Ascending aorta (tissue), 2 donors: ENCODE measurements around the gene CTIF. TPM values are rescaled to one million over a fixed set of nuclear protein-coding genes. Genes with fewer than 3 reads are reported as not detected.
A peak's percentile ranks its signal among the peaks of the same experiment; 100 is the strongest.

Experiments used
- DNase-seq, 2 donors: peaks; one replicate each; pipeline ENCODE4 v3.0.0-alpha.2; 2019; ENCODE audit warnings: low spot score in 2 of 2
- H3K27ac ChIP-seq, 2 donors: fragments of 200-600 bp; sonication (generic); one replicate each; pipeline ENCODE4 v1.5.1; 2016 to 2017; ENCODE audit warnings: mild to moderate bottlenecking in 1 of 2
- H3K27me3 ChIP-seq: fragments of 200-600 bp; sonication (generic); one replicate; pipeline ENCODE4 v1.5.1; 2017
- H3K36me3 ChIP-seq, 2 donors: fragments of 200-600 bp; sonication (generic); one replicate each; pipeline ENCODE4 v1.5.1; 2016
- H3K4me1 ChIP-seq, 2 donors: fragments of 200-600 bp; sonication (generic); one replicate each; pipeline ENCODE4 v1.5.1; 2016 to 2017; ENCODE audit warnings: mild to moderate bottlenecking in 1 of 2
- H3K4me3 ChIP-seq, 2 donors: fragments of 200-600 bp; sonication (generic); one replicate each; pipeline ENCODE4 v1.5.1; 2016 to 2017; ENCODE audit warnings: mild to moderate bottlenecking in 1 of 2
- H3K9me3 ChIP-seq, 2 donors: fragments of 200-600 bp; sonication (generic); one replicate each; pipeline ENCODE4 v1.5.1; 2016
- intact Hi-C: fragments of 100-400 bp; cut with DNase I; formaldehyde crosslinking; loops from one replicate; pipeline ENCODE4 v1.15.1; 2023
- total RNA-seq: library from RNA; depleted of rRNA; stranded (reverse); fragments of >200 nt; gene quantifications from one replicate; pipeline ENCODE4 v1.1.0, GENCODE V29; 2016
- TF ChIP-seq, protein P1 (sequence below), 3 experiments: fragments of 200-600 bp in 2 of 3; fragments of 450-650 bp in 1 of 3; sonication (generic) in 2 of 3; IDR thresholded peaks; one replicate each; pipeline ENCODE4 v1.5.1; 2016 to 2019; ENCODE audit warnings: antibody characterized with exemption in 3 of 3, mild to moderate bottlenecking in 1 of 3, moderate library complexity in 1 of 3

Gene CTIF
- total RNA-seq, 1 donor from 2014 or later = 55.3 TPM

DNA sequence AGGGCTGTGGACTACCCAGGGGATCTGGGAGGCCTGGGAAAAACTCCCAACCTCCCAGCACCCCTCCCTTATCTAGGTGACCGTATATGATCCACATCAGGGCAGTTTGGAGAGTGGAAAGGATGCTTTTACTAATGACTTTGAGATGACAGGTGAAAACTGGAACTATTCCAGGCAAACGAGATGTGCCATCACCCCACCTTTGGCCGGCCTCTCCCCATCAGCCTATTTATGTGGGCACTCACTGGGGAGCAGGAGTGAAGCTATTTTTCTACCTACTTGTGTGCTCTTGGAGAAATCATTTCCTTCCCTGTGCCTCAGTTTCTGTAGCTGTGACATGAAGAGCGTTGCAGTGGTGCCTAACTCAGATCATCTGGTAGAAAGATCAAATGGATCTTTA, 304.8 kb downstream of the CTIF start:
- Histone ChIP-seq H3K27ac (no peak overlapping the region), H3K27me3 (no peaks in the 10 kb centered on the region), H3K9me3 (no peaks in the 10 kb centered on the region), H3K4me1 (peaks cover 6 to 44% of the 10 kb centered on the region in 2 donors), H3K36me3 (no peaks in the 10 kb centered on the region), H3K4me3 (no peak overlapping the region)
- DNase-seq = no peak
- TF ChIP-seq, protein P1, sequence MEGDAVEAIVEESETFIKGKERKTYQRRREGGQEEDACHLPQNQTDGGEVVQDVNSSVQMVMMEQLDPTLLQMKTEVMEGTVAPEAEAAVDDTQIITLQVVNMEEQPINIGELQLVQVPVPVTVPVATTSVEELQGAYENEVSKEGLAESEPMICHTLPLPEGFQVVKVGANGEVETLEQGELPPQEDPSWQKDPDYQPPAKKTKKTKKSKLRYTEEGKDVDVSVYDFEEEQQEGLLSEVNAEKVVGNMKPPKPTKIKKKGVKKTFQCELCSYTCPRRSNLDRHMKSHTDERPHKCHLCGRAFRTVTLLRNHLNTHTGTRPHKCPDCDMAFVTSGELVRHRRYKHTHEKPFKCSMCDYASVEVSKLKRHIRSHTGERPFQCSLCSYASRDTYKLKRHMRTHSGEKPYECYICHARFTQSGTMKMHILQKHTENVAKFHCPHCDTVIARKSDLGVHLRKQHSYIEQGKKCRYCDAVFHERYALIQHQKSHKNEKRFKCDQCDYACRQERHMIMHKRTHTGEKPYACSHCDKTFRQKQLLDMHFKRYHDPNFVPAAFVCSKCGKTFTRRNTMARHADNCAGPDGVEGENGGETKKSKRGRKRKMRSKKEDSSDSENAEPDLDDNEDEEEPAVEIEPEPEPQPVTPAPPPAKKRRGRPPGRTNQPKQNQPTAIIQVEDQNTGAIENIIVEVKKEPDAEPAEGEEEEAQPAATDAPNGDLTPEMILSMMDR (IDR thresholded peaks at IDR 0.05) = no peak
- intact Hi-C loops = no loop called here

DNA sequence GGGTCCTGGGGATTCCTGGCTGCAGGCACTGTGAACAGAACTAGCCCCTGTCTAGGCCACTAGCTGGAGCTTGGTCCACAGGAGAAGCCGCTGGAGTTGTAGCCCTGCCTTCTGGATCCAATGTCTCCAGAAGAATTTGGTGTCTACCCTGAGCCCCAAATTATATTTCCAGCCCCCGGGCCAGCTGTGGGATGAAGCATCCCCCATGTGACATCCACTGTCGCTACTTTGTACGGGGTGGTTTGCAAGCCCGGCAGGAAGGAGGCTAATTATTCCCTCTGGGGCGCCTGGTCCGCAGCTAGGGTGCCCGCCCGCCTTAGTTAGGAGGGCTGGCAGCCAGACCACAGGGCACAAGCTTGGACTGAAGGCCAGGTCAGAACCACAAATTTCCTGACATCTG, 305.4 kb downstream of the CTIF start:
- Histone ChIP-seq H3K27ac (no peak overlapping the region), H3K4me1 (peaks cover 10 to 44% of the 10 kb centered on the region in 2 donors), H3K4me3 (no peak overlapping the region), H3K27me3 (no peaks in the 10 kb centered on the region), H3K9me3 (no peaks in the 10 kb centered on the region), H3K36me3 (no peaks in the 10 kb centered on the region)
- intact Hi-C loops = no loop called here
- no peak for DNase-seq
- TF ChIP-seq, protein P1 (IDR thresholded peaks at IDR 0.05) = no peak

DNA sequence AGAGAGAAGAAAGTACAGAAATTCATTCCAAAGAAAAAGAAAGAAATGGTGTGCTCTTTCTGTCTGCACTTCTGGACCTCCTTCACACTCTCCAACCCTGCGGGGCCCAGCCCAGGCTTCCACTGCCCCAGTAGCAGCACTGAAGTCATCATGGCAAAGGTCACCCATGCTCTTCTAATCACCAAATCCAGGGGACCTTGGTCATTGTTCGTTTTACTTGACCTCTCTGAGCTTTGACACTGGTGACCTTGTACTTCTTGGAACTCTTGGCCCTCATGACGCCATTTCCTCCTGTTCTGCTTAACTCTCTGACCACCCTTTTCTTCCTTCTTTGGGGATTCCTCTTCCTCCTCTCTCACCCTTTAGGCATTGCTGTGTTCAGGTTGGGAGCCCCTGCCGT, 306.3 kb downstream of the CTIF start:
- no peak overlapping the region for H3K27ac ChIP-seq
- H3K4me1 ChIP-seq = peaks cover 10 to 39% of the 10 kb centered on the region in 2 donors
- H3K4me3 ChIP-seq = no peak overlapping the region
- no peaks in the 10 kb centered on the region for H3K36me3 ChIP-seq
- H3K9me3 ChIP-seq = no peaks in the 10 kb centered on the region
- intact Hi-C loops = no loop called here
- TF ChIP-seq, protein P1 (IDR thresholded peaks at IDR 0.05) = no peak
- DNase-seq = no peak
- H3K27me3 ChIP-seq = no peaks in the 10 kb centered on the region

DNA sequence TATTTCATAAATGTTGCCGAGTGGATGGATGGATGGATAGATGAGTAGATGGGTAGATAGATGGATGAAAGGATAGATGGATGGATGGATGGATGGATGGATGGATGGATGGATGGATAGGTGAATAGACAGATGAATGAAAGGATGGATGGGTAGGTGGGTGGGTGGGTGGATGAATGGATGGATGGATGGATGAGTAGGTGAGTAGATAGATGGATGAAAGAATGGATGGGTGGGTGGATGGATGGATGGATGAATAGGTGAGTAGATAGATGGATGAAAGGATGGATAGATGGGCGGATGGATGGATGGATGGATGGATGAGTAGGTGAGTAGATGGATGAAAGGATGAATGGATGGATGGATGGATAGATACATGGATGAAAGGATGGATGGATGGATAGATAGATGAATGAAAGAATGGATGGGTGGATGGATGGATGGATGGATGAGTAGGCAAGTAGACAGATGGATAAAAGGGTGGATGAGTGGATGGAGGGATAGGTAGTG, 307.6 kb downstream of the CTIF start:
- no peak for DNase-seq
- no peak overlapping the region for H3K4me3 ChIP-seq
- no peak overlapping the region for H3K27ac ChIP-seq
- TF ChIP-seq, protein P1 (IDR thresholded peaks at IDR 0.05) = no peak
- H3K4me1 ChIP-seq = peaks cover 15 to 40% of the 10 kb centered on the region in 2 donors
- H3K36me3 ChIP-seq = no peaks in the 10 kb centered on the region
- no peaks in the 10 kb centered on the region for H3K27me3 ChIP-seq
- intact Hi-C loops = no loop called here
- H3K9me3 ChIP-seq = no peaks in the 10 kb centered on the region

DNA sequence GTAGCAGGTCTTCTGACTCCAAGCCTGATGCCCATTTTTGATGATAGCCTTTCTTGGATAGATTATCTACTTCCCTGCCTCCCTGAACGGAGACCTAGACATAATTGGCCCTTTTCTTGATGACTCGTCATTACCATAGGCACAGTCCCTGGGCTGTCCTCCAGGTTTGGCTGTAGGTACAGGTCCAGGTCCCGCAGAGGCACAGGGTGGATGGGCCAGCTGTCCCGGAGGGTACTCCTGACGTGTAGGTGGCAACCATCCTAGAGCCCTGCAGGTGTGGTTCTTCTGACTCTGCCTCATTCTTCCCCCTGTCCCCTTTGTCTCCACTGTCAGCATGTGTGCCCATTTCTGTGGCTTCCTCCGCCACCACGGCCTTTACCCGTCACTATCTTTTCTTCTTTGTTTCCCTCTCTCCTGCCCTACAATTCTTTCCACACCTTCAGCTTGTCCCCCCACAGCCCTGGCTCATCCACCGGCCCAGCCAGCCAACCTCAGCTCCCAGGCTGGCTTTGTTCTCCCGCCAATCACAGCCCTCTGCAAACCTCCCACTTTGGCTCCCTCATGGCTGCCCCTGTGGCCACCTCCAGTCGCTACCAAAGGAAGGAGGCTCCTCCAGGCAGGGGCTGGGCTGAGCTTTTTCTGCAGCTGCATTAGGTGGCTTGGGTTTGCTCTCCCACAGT, 309.1 kb downstream of the CTIF start:
- DNase-seq = no peak
- TF ChIP-seq, protein P1 (IDR thresholded peaks at IDR 0.05) = no peak

More for the DNA sequence above, 309.1 kb downstream of the CTIF start:
- Histone ChIP-seq H3K9me3 (no peaks in the 10 kb centered on the region), H3K27ac (peak overlapping the region; percentile 41 to 64), H3K27me3 (no peaks in the 10 kb centered on the region), H3K4me1 (peaks cover 15 to 37% of the 10 kb centered on the region in 2 donors), H3K4me3 (no peak overlapping the region), H3K36me3 (no peaks in the 10 kb centered on the region)
- intact Hi-C loops = no loop called here
